Measurements from ENCODE around the gene CEPT1.

DNA sequence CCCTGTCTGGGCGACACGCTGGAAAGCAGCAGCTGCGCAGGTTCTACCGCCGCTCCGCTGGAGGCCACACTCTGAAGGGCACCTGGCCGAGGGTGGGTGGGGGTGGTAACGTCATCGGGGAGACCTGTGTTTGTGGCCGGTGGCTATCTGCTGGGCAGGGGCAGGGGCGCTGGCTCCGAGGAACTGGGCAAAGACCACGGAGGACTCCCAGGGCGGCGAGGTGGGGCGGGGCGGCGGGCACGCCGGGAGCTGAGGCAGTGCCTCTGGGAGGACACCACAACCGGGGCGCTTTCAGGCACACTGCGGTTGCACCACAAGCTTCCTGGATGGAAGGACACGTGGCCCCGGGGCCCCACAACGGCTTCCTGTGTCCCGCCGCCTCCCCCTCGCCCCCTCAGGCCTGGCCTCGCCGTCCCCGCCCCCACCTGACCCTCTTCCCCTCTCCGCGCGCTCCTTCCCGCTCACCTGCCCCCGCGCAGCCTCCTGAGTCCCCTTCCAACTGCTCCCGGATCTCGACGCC is 63.7 kb downstream of the CEPT1 start:
- TF ChIP-seq, protein P1, sequence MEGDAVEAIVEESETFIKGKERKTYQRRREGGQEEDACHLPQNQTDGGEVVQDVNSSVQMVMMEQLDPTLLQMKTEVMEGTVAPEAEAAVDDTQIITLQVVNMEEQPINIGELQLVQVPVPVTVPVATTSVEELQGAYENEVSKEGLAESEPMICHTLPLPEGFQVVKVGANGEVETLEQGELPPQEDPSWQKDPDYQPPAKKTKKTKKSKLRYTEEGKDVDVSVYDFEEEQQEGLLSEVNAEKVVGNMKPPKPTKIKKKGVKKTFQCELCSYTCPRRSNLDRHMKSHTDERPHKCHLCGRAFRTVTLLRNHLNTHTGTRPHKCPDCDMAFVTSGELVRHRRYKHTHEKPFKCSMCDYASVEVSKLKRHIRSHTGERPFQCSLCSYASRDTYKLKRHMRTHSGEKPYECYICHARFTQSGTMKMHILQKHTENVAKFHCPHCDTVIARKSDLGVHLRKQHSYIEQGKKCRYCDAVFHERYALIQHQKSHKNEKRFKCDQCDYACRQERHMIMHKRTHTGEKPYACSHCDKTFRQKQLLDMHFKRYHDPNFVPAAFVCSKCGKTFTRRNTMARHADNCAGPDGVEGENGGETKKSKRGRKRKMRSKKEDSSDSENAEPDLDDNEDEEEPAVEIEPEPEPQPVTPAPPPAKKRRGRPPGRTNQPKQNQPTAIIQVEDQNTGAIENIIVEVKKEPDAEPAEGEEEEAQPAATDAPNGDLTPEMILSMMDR (IDR thresholded peaks at IDR 0.05; ENCODE audit: insufficient read depth, low read depth, low read length) = no peak
- no peak for TF ChIP-seq EZH2 (IDR thresholded peaks at IDR 0.05; ENCODE audit: insufficient read depth, low read length)

Data from astrocyte (in vitro differentiated cells and primary cell).